Ishikawa (cell line): ENCODE results near the gene ABHD4.

ENCODE experiments used
- CEBPB ChIP-seq: IDR thresholded peaks from 2 replicates; pipeline ENCODE4 v1.6.1; 2012
- CREB1 ChIP-seq: IDR thresholded peaks from 2 replicates; pipeline ENCODE4 v1.6.1; 2012; ENCODE audit warnings: low read depth
- EGR1 ChIP-seq: IDR thresholded peaks from 2 replicates; pipeline ENCODE4 v1.6.1; 2012
- EP300 ChIP-seq: IDR thresholded peaks from 2 replicates; pipeline ENCODE4 v1.6.1; 2012; ENCODE audit warnings: borderline replicate concordance
- FOXM1 ChIP-seq: IDR thresholded peaks from 2 replicates; pipeline ENCODE4 v1.6.1; 2012; ENCODE audit warnings: low read depth, borderline replicate concordance
- MAX ChIP-seq: IDR thresholded peaks from 2 replicates; pipeline ENCODE4 v1.6.1; 2012
- NFIC ChIP-seq: IDR thresholded peaks from 2 replicates; pipeline ENCODE4 v1.6.1; 2012
- RAD21 ChIP-seq: IDR thresholded peaks from 2 replicates; pipeline ENCODE4 v1.6.1; 2012; ENCODE audit warnings: low read depth
- TAF1 ChIP-seq: IDR thresholded peaks from 2 replicates; pipeline ENCODE4 v1.6.1; 2012; ENCODE audit warnings: low read depth, mild to moderate bottlenecking
- TCF12 ChIP-seq: IDR thresholded peaks from 2 replicates; pipeline ENCODE4 v1.6.1; 2012; ENCODE audit warnings: low read depth
- TEAD4 ChIP-seq: IDR thresholded peaks from 2 replicates; pipeline ENCODE4 v1.6.1; 2012
- YY1 ChIP-seq: IDR thresholded peaks from 2 replicates; pipeline ENCODE4 v1.6.1; 2012; ENCODE audit warnings: low read depth
- ZBTB7A ChIP-seq: IDR thresholded peaks from 2 replicates; pipeline ENCODE4 v1.6.1; 2012; ENCODE audit warnings: low read depth
- TF ChIP-seq, protein P1 (sequence below): IDR thresholded peaks from 2 replicates; pipeline ENCODE4 v1.6.1; 2012; ENCODE audit warnings: low read depth, mild to moderate bottlenecking
- TF ChIP-seq, protein P2 (sequence below): IDR thresholded peaks from 2 replicates; pipeline ENCODE4 v1.6.1; 2012

Gene ABHD4

GRCh38 chr14:22579881-22580280, 18.2 kb upstream of the ABHD4 start:
- TF ChIP-seq FOXM1 (no peak), YY1 (no peak), CEBPB (no peak), EP300 (no peak), NFIC (no peak), ZBTB7A (no peak), EGR1 (no peak), TCF12 (no peak), TEAD4 (no peak), RAD21 (no peak), MAX (no peak), TAF1 (no peak), CREB1 (no peak)
- TF ChIP-seq, protein P1, sequence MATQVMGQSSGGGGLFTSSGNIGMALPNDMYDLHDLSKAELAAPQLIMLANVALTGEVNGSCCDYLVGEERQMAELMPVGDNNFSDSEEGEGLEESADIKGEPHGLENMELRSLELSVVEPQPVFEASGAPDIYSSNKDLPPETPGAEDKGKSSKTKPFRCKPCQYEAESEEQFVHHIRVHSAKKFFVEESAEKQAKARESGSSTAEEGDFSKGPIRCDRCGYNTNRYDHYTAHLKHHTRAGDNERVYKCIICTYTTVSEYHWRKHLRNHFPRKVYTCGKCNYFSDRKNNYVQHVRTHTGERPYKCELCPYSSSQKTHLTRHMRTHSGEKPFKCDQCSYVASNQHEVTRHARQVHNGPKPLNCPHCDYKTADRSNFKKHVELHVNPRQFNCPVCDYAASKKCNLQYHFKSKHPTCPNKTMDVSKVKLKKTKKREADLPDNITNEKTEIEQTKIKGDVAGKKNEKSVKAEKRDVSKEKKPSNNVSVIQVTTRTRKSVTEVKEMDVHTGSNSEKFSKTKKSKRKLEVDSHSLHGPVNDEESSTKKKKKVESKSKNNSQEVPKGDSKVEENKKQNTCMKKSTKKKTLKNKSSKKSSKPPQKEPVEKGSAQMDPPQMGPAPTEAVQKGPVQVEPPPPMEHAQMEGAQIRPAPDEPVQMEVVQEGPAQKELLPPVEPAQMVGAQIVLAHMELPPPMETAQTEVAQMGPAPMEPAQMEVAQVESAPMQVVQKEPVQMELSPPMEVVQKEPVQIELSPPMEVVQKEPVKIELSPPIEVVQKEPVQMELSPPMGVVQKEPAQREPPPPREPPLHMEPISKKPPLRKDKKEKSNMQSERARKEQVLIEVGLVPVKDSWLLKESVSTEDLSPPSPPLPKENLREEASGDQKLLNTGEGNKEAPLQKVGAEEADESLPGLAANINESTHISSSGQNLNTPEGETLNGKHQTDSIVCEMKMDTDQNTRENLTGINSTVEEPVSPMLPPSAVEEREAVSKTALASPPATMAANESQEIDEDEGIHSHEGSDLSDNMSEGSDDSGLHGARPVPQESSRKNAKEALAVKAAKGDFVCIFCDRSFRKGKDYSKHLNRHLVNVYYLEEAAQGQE = no peak
- TF ChIP-seq, protein P2, sequence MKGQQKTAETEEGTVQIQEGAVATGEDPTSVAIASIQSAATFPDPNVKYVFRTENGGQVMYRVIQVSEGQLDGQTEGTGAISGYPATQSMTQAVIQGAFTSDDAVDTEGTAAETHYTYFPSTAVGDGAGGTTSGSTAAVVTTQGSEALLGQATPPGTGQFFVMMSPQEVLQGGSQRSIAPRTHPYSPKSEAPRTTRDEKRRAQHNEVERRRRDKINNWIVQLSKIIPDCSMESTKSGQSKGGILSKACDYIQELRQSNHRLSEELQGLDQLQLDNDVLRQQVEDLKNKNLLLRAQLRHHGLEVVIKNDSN = no peak

- TF ChIP-seq ZBTB7A = no peak
- no peak for TF ChIP-seq FOXM1
- TF ChIP-seq, protein P2 = no peak
- TF ChIP-seq EGR1 = no peak
- TF ChIP-seq EP300 = no peak
- TF ChIP-seq NFIC = no peak
- TF ChIP-seq RAD21 = no peak
- TF ChIP-seq, protein P1 = no peak
- TF ChIP-seq TEAD4 = no peak
- TF ChIP-seq CREB1 = no peak
- TF ChIP-seq TCF12 = no peak
- TF ChIP-seq MAX = no peak
- no peak for TF ChIP-seq CEBPB
- no peak for TF ChIP-seq YY1
- no peak for TF ChIP-seq TAF1
These were observed 17.5 kb upstream of the ABHD4 start for GRCh38 chr14:22580625-22581024.

- no peak for TF ChIP-seq CREB1
- no peak for TF ChIP-seq TCF12
- no peak for TF ChIP-seq EP300
- TF ChIP-seq, protein P1 = no peak
- TF ChIP-seq FOXM1 = no peak
- TF ChIP-seq, protein P2 = no peak
- no peak for TF ChIP-seq YY1
- no peak for TF ChIP-seq ZBTB7A
- TF ChIP-seq NFIC = no peak
- TF ChIP-seq TEAD4 = no peak
- TF ChIP-seq EGR1 = no peak
- TF ChIP-seq TAF1 = no peak
- no peak for TF ChIP-seq MAX
- no peak for TF ChIP-seq RAD21
- TF ChIP-seq CEBPB = no peak
These were observed 14.1 kb upstream of the ABHD4 start for GRCh38 chr14:22583994-22584393.

GRCh38 chr14:22587247-22587646, 10.9 kb upstream of the ABHD4 start:
- TF ChIP-seq, protein P1 = no peak
- TF ChIP-seq ZBTB7A = no peak
- no peak for TF ChIP-seq NFIC
- no peak for TF ChIP-seq EGR1
- TF ChIP-seq TCF12 = no peak
- TF ChIP-seq TEAD4 = no peak
- no peak for TF ChIP-seq RAD21
- TF ChIP-seq, protein P2 = no peak
- no peak for TF ChIP-seq CEBPB
- TF ChIP-seq YY1 = no peak
- TF ChIP-seq FOXM1 = no peak
- no peak for TF ChIP-seq EP300
